Cortex of kidney (tissue), 1 donor: ENCODE results near the gene SLC25A21.

Experiments
- DNase-seq: peaks from one replicate; lab custom pipeline; 2025; lab: John Stamatoyannopoulos, UW

SLC25A21 gene

GRCh38 chr14:36661506-36662257, 510.7 kb downstream of the SLC25A21 start, which contains the start of gene PAX9:
Gene PAX9 (plus strand): TSS chr14:36661860. CDS start chr14:36662090, 230 bp downstream.
- no peak for DNase-seq

- DNase-seq = no peak
These were observed 511.5 kb downstream of the SLC25A21 start for GRCh38 chr14:36660736-36661505.

GRCh38 chr14:36659822-36660735, 512.3 kb downstream of the SLC25A21 start:
- no peak for DNase-seq

GRCh38 chr14:36659010-36659821, 513.2 kb downstream of the SLC25A21 start:
- DNase-seq = no peak

GRCh38 chr14:36658123-36659009, 514.0 kb downstream of the SLC25A21 start:
- no peak for DNase-seq

GRCh38 chr14:36657399-36658122, 514.8 kb downstream of the SLC25A21 start:
- DNase-seq = no peak

GRCh38 chr14:36656687-36657398, 515.6 kb downstream of the SLC25A21 start:
- DNase-seq = no peak

- no peak for DNase-seq
These were observed 516.3 kb downstream of the SLC25A21 start for GRCh38 chr14:36655963-36656686.

GRCh38 chr14:36655571-36655962, 516.8 kb downstream of the SLC25A21 start:
- no peak for DNase-seq

- DNase-seq = no peak
These were observed 517.5 kb downstream of the SLC25A21 start for GRCh38 chr14:36654794-36655381.

GRCh38 chr14:36653962-36654793, 518.2 kb downstream of the SLC25A21 start:
- DNase-seq = no peak

GRCh38 chr14:36653413-36653812, 519.0 kb downstream of the SLC25A21 start:
- DNase-seq = no peak

GRCh38 chr14:36652542-36653201, 519.7 kb downstream of the SLC25A21 start:
- no peak for DNase-seq

GRCh38 chr14:36649872-36650650, 522.3 kb downstream of the SLC25A21 start:
- DNase-seq = no peak
